Stimulated activated CD4-positive, alpha-beta T cell treated with anti-CD3 and anti-CD28 coated beads, Interleukin-2, amount 100 ng/mL, for 4 hours (primary cell): ENCODE results near the gene STPG2.
A peak's percentile ranks its signal among the peaks of the same experiment; 100 is the strongest.

Experiments used
- DNase-seq: peaks from one replicate; pipeline ENCODE4 v3.0.0-alpha.2; 2020; ENCODE audit warnings: low read depth

The STPG2 gene

DNA sequence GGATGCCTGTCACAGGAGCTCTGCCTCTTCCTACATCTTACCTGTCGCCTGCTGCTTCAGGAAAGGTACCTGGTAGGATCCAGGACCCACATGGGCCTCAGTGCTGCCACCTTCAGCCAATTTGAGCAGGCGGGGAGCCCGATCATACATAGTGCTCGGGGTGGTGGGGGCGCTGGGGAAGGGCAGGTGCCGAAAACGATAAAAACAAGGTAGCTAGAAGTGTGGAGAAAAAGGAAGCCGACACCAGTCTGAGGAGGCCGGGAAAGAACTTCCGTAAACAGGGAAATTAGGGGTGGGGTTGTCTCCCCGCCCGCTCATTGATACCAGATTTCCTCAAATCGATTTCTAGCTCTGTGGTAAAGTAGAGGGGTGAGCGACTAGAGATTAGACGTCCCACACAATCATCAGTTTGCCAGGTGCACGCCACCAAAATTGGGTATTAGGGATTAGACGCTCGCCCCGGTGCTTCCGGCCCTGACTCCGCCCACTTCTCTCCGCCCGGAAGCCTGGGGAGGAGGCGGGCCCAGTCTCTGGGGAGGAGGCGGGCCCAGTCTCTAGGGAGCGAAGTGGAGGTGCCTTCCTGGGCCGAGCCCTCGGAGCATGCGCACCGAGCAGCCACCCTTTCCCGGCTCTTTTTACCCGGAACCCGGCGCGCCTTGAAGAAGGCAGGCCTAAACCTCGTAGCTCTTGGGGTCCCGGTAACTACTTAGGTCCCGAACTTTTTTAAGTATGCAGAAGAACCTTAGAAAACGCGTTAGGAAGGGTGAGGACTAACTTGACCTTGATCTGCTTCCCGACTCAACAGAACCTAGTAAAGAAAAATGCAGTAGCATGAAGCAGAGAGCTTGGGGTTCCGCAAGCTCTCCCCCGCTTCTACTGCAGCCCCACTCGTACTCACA, at the start of gene STPG2:
Gene STPG2 (minus strand): TSS at position 476 of the 899 bp plus-strand sequence.
- DNase-seq = peak; percentile 94

DNA sequence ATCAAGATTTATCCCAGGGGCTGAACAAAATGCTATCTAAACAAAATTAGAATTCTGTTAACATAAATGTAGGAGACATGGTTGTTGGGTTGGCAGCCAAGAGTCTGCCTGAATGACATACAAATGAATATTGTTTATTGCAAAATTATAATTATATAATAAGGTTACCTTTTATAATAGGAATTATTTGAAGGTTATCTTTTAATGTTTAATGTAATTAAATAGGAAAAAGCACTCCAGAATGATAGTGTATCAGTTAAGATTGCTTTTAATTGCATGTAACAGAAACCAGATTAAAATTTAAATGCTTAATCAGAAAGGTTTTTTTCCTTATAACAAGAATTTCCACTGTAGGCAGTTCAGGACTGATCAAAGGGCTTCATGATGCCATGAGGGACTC, 42.0 kb upstream of the STPG2 start:
- DNase-seq = no peak

DNA sequence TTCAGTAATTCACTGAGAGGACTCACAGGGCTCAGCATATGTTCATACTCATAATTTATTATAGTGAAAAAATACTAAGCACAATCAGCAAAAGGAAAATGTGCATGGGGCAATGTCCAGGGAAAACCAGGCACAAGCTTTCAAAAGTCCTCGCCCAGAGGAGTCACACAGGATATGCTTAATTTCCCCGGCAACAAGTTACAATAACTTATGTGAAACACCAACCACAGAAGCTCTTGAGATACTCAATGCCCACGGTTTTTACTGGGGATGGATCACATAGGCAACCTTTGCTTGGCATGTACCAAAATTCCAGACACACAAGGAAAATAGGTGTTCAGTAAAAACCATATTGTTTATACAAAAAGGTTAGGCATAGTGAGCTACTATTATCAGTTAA, 38.5 kb upstream of the STPG2 start:
- no peak for DNase-seq

DNA sequence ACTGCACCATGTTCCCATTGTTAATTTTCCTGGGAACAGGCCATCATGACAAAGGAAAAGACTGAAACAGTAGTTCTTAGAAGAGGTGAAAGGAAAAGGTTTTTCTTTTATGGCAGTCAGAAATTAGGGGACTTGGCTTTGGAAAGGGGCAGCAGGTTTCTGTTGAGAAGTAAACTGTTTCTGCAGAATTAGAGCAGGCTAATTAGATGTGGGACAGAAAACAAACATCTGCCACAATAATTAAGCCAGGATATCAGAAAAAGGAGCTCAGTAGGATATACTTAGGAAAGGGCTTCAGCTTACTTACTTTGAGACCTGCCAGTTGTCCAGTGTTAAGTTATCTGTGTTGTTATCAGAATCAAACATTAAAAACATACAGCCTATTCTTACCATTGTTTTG, 36.7 kb upstream of the STPG2 start:
- DNase-seq = no peak

DNA sequence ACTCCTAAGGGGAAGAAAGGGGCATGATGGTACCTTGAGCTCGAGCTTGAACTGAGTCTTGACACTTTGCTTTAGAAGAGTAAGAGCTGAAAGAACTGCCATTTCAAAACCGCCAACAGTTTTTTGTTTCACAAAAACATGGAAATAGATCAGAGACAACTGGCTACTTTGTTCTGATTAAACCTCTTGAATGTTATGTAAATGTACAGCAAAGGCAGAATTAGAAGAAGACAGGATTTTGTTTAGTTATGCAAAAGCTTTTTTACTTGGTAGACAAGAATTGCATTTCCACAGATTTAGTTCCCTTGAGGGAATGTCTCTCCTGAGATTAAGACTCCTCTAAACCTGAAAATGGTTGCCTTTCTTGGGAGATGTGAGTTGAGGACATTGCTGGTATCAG, 33.3 kb upstream of the STPG2 start:
- no peak for DNase-seq

DNA sequence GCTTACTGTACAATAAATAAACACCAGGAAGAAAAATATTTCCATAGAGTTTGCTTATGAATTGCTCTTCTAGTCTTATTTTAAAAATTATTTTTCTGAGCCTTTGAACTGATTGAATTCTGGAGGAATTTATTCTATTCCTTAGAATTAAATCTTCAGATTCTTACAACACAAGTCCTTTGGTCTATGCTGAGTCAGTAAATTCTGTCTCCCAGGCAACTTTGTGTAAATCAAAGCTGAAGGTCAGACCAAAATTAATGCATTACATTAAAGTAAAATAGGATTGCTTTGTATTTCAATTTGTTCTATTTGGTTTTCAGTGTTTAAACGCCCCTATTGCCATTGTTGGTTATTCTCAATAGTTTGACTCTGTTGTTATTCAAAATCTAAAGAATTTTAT, 26.8 kb upstream of the STPG2 start:
- no peak for DNase-seq

DNA sequence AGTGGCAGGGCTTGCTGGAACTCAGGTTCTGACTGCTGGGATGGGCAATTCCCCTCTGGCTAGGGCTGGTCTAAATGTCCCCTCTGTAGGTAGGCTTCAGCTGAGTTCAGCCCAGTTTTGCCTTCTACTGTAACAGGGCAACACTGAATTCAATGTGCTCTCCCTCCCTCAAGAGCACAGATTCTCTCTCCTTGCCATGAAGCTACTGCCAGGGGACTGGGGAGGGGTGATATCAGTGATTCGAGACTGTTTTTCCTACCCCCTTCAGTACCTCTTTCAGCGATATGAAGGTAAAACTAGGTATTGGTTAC, 23.4 kb upstream of the STPG2 start:
- DNase-seq = no peak

DNA sequence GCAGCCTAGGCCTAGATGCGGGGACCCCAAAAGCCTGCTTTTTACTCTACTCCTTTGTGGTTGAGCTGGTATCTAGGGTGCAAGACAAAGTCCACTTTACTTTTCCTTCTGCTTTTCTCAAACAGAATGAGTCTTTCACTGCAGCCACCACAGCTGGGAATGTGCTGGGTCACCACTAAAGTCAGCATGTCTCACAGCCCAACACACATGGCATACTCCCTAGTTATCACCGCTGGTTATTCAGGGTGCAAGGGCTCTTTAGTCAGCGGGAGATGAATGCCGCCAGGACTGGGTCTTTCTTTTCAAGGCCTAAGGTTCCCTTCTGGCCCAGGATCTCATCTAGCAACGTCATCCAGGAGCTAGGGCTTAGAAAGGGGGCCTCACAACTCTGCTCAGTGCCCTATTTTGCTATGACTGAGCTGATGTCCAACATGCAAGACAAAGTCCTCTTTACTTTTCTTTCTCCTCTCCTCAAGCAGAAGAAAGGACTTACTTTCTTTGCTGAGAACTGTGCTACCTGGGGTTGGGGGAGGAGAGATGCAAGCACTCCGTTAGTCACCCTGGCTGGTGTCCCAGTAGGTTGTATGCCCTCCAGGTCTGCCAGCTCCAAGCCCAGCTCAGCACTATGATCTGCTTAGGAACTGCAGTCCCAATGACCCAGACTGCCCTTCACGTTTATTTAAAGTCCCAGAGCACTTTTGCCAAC, 22.9 kb upstream of the STPG2 start:
- DNase-seq = no peak

DNA sequence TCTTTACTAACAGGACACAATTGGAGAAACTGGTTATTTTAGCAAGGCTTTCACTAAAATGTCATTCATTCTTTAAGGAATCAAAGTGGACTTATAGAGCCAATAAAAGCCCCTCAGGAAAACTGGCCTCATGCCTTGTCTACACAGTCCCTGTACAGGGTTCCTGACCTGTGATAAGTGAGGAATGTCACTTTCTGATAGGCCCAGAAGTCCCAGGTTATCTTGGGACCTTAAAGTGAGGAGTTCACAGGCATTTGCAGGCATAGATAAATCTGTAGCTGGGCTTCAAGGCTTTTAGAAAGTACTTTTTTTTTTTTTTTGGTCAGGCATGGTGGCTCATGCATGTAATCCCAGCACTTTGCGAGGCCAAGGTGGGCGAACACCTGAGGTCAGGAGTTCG, 19.4 kb upstream of the STPG2 start:
- no peak for DNase-seq

DNA sequence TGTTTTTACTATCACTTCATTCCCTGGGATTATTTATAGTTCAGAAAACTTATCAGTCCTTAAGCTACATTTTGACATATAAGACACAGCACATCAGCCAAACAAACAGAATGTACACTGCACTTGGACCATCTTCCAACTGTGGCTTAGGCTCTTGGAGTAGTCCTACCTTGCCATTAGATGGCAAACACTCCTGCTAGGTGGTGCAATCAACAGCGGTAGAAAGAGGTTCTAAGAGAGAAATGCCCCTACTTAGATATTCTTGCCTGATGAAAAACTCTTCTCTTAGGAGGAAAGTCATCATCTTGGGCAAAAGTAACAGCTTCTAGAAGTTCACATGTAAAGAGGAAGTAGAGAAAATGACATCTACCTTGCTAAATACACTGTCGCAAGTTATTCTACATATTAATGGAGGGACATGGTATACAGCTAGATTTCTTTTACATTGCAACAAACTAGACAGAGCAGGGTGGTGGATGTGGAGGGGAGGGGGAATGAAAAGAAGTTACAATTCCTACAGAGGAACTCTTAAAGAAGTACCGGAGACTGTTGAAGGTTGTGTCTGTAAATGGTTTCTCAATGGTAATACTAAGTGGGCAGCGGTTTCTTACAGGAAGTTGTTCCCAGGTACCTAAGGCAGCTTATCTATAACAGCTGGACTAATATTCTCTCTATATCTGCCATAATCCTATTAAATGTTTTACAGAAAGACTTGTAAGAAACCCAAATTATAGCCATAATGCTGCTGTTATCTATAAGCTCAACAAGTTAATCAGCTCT, 8.1 kb upstream of the STPG2 start:
- no peak for DNase-seq

DNA sequence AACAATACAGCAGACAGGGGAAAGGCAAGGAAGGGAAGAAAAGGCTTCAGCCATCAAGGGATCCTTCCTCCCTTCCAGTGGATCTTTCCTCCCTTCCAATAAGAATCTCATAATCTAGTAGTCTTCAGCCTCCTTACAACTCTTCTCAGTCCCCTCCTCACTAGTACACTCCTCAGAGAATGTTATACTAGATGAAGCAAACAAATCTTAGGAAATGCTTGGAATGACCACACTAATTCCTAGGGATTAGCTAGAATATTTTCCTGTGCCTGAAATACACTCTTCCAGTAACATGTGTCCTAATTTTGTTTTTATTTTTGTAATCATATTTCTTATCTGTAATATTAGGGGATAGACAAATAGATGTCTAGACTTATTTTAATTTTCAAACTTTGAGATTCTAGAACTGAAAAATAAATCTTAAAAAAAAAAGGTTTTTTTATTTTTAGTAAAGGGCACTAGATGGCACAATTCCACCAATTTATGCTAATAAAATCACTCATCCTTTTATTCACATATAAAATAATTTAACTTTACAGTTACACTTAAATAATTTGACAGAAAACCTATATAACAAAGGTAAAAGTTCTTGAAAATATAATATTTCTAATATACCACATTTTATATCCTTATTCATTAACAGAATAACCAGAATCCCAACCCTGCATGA, 7.0 kb upstream of the STPG2 start:
- DNase-seq = no peak

DNA sequence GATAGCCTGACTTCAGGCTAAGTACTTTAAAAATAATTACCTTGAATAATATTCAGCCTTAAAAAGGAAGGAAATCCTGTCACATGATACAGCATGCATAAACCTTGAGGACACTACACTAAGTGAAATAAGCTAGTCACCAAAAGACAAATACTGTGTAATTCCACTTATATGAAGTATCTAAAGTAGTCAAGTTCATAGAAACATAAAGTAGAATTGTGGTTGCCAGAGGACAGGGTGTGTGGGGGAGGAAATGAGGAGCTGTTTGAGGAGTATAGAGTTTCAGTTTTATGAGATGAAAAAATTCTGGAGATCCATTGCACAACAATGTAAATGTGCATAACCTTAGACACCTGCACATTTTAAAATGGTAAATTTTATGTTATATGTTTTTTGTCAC, 5.6 kb upstream of the STPG2 start:
- DNase-seq = no peak

DNA sequence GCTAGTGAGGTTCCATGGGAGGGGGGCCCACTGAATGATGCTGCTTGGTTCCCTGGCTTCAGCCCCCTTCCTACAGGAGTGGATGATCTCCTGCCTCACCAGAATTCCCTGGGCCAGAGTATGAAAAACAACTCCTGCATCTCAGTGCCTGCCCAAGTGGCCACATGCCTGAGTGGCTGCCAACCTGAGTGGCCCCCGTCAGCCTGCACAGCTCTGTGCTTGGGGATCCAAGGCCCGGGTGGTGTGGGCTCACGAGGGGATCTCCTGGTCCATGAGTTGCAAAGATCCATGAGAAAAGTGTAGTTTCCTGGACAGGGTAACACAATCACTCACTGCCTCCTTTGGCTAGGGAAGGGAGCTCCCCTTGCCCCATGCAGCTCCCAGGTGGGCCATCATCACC, 17.1 kb downstream of the STPG2 start:
- no peak for DNase-seq

DNA sequence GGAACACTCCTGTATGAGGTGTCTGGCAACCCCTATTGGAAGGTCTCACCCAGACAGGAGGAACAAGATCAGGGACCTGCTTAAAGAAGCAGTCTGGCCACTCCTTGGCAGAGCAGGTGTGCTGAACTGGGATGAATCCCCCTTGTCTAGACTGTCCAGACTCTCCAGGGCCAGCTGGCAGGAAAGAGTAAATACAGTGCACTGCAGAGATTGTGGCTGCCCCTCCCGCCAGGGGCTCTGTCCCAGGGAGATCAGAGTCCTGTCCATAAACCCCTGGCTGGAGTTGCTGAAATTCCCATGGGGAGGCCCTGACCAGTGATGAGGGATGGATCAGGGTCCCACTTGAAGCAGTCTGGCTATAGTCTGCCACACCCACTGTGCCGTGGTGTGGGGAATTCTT, 17.7 kb downstream of the STPG2 start:
- no peak for DNase-seq

DNA sequence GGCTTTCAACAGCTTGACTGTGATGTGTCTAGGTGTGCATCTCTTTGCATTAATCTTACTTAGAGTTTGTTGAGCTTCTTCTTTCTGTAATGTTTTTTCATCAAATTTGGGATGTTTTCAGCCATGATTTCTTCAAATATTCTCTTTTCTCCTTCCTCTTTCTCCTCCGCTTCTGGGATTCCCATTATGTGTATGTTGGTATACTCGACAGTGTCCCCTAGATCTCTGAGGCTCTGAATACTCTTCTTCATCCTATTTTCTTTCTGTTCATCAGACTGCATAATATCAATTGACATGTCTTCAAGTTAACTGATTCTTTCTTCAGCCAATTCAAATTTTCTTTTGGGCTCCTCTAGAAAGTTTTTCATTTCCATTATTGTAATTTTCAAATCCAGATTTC, 25.9 kb downstream of the STPG2 start:
- DNase-seq = no peak

DNA sequence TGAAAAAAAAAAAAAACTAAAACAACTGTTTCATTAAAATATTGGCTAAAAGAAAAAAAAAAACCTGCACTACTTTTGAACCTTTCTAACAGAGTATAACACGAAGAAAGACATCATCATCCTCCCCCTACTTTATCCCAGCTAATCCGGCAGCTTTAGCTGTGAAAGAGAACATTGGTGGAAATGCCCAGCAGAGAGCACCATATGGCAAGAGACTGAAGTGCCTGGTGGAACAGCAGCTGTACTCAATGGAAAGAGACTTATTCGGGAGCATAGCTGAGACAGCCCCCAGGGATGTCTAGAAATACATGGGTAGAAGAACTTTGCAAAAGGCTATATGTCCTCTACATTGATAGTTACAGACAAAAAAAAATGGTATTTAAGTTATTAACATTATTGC, 30.3 kb downstream of the STPG2 start:
- no peak for DNase-seq

DNA sequence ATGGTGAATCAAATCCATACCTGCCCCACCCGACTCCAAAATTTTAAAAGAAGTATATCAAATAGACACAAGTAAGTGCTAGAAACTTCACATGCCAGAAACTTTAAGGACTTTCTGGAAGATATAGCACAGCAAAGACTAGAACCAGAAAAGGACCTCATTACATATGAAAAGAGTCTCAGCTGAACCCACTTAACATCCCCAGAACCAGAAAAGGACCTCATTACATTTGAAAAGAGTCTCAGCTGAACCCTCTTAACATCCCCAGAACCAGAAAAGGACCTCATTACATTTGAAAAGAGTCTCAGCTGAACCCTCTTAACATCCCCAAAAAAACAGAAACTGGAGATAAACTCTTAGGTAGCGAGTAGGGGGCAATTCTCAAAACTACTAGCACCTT, 32.3 kb downstream of the STPG2 start:
- no peak for DNase-seq

DNA sequence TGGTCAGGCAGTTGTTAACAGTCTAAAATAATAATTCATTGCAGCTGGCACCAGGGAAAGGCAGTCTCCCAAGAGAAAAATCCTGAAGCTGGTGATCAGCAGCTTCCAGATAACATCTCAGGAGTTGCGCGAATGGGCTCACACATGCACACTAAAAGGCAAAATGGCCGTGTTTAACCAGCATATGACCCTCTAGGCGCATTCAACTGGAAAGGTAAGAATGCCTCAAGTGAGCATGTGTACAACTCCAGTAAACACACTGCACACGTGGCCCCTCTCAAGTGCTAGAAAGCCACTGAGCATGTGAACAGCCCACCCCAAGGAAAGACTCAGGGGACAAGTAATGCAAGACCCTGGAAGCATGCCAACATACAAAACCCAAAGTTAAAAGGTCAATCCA, 33.1 kb downstream of the STPG2 start:
- no peak for DNase-seq

DNA sequence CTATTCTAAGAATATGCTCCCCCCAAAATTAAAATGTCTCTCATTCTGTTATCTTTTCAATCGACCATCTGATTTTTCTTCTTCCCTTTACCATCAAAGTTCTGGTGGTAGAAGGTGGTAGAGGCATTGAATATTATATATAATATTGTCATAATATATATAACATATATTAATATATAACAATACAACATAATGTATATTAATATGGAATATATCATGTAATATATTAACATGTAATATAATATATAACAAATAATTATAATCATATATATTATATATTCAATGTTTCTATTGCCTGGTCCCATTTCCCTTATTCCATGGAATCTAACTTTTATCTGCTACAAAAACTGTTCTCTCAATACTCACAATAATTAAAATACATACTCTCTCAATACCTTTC, 40.6 kb downstream of the STPG2 start:
- DNase-seq = no peak

DNA sequence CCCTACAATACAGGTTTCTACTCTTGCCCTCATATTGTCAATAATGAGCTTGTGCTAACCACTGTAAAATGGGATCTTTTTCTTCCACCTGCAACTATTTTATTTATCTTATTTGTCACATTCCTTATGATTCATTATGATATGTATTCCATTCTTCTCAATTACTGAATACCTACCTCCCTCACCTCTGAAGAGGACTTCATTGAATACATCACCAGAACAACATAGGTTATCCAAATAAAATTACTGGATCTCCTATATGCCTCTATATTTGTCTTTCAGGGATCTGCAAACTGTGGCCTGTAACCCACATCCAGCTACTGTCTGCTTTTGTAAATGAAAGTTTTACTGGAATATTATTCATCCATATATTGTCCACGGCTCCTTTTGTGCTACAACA, 41.3 kb downstream of the STPG2 start:
- DNase-seq = no peak

DNA sequence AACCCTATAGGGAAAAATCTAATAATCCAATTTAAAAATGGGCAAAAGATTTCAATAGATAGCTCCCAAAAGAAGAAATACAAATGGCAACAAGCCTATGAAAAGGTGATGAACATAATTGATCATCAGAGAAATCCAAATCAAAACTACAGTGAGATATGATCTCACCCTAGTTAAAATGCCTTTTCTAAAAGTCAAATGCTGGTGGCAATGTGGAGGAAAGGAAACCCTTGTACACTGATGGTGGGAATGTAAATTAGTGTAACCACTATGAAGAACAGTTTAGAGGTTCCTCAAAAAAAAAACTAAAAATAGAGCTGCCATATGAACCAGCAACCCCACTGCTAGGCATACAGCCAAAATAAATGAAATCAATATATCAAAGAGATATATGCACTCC, 44.5 kb downstream of the STPG2 start:
- no peak for DNase-seq

DNA sequence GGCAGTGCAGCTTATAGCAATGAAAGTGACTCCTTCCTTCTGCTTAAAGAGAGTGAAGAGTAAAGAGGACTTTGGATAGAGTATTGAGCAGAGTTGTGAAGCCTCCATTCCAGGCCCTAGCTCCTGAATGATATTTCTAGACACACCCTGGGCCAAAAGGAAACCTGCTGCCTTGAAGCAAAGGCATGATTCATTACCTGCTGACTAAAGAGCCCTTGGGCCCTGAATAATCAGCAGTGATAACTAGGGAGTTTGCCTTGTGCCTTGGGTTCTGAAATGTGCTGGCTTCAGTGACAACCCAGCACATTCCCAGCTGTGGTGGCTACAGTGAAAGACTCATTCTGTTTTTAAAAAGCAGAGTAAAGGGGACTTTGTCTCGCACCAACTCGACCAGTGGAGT, 49.2 kb downstream of the STPG2 start:
- no peak for DNase-seq

DNA sequence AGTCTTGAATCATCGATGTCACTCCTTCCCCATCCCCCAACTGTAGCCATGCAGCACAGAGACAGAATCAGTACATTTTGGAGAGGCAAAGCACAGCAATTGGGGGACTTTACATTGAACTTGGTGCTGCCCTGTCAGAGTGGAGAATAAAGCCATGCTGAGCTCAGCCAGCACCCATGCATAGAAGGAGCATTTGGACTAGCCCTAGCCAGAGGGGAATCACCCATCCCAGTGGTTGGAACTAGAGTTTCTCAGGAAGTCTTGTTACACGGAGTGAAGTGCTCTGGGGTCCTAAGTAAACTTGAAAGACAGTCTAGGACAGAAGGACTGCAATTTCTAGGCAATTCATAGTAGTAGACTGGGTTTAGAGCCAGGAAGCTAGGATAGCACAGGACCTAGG, 49.6 kb downstream of the STPG2 start:
- no peak for DNase-seq
